ENCODE measurements around the gene PXMP4.
A peak's percentile ranks its signal among the peaks of the same experiment; 100 is the strongest.

Gene PXMP4

GRCh38 chr20:33654680-33655161 is 65.4 kb downstream of the PXMP4 start:
- no peak for DNase-seq (ENCODE audit: low spot score)

GRCh38 chr20:33653900-33654596 is 66.1 kb downstream of the PXMP4 start:
- no peak for DNase-seq (ENCODE audit: low spot score)

- DNase-seq (ENCODE audit: low spot score) = peak; percentile 70
Measured at GRCh38 chr20:33653218-33653899, 66.8 kb downstream of the PXMP4 start.

Data from NAMALWA (cell line).